ENCODE measurements around the gene CMPK1.

CMPK1 gene

DNA sequence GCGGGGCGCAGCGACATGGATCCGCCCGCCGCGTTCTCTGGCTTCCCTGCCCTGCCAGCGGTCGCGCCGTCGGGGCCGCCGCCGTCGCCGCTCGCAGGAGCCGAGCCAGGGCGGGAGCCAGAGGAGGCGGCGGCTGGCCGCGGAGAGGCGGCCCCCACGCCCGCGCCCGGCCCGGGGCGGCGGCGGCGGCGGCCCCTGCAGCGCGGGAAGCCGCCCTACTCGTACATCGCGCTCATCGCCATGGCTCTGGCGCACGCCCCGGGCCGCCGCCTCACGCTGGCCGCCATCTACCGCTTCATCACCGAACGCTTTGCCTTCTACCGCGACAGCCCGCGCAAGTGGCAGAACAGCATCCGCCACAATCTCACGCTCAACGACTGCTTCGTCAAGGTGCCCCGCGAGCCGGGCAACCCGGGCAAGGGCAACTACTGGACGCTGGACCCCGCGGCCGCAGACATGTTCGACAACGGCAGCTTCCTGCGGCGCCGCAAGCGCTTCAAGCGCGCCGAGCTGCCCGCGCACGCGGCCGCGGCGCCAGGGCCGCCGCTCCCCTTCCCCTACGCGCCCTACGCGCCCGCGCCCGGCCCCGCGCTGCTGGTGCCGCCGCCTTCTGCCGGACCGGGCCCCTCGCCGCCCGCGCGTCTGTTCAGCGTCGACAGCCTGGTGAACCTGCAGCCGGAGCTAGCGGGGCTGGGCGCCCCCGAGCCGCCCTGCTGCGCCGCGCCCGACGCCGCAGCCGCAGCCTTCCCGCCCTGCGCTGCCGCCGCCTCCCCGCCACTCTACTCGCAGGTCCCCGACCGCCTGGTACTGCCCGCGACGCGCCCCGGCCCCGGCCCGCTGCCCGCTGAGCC is 83.0 kb downstream of the CMPK1 start:
- no peaks in the 10 kb centered on the region for H3K9me2 ChIP-seq (replicated peaks; ENCODE audit: low read depth, low read length)
- no peak overlapping the region for H3K4me2 ChIP-seq (ENCODE audit: low read depth, low read length, poor library complexity, severe bottlenecking)
- H3K79me2 ChIP-seq (ENCODE audit: insufficient read depth, low read length), result no peaks in the 10 kb centered on the region
- H3F3A ChIP-seq (ENCODE audit: low read depth), result no peaks in the 10 kb centered on the region
- H3K4me3 ChIP-seq (ENCODE audit: low read length, poor library complexity, severe bottlenecking), result no peak overlapping the region
- no peak overlapping the region for H3K9ac ChIP-seq (ENCODE audit: low read depth, low read length, poor library complexity, severe bottlenecking)
- no peak for TF ChIP-seq EZH2phosphoT487 (IDR thresholded peaks at IDR 0.05; ENCODE audit: borderline replicate concordance)
- TF ChIP-seq, protein P1, sequence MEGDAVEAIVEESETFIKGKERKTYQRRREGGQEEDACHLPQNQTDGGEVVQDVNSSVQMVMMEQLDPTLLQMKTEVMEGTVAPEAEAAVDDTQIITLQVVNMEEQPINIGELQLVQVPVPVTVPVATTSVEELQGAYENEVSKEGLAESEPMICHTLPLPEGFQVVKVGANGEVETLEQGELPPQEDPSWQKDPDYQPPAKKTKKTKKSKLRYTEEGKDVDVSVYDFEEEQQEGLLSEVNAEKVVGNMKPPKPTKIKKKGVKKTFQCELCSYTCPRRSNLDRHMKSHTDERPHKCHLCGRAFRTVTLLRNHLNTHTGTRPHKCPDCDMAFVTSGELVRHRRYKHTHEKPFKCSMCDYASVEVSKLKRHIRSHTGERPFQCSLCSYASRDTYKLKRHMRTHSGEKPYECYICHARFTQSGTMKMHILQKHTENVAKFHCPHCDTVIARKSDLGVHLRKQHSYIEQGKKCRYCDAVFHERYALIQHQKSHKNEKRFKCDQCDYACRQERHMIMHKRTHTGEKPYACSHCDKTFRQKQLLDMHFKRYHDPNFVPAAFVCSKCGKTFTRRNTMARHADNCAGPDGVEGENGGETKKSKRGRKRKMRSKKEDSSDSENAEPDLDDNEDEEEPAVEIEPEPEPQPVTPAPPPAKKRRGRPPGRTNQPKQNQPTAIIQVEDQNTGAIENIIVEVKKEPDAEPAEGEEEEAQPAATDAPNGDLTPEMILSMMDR (conservative IDR thresholded peaks at IDR 0.05; ENCODE audit: low read length), result no peak
- no peaks in the 10 kb centered on the region for H3K36me3 ChIP-seq (ENCODE audit: insufficient read depth, low read length)
- no peaks in the 10 kb centered on the region for H3K9me3 ChIP-seq (ENCODE audit: insufficient read depth, low read depth, low read length)
- no peak overlapping the region for H2AFZ ChIP-seq (ENCODE audit: low read length)
- H3K27me3 ChIP-seq (ENCODE audit: insufficient read depth, low read length, poor library complexity, severe bottlenecking), result no peaks in the 10 kb centered on the region
- no peaks in the 10 kb centered on the region for H4K20me1 ChIP-seq (ENCODE audit: insufficient read depth, low read length, poor library complexity, severe bottlenecking)
- no peaks in the 10 kb centered on the region for H3K4me1 ChIP-seq (ENCODE audit: insufficient read depth, low read length, poor library complexity, severe bottlenecking)

DNA sequence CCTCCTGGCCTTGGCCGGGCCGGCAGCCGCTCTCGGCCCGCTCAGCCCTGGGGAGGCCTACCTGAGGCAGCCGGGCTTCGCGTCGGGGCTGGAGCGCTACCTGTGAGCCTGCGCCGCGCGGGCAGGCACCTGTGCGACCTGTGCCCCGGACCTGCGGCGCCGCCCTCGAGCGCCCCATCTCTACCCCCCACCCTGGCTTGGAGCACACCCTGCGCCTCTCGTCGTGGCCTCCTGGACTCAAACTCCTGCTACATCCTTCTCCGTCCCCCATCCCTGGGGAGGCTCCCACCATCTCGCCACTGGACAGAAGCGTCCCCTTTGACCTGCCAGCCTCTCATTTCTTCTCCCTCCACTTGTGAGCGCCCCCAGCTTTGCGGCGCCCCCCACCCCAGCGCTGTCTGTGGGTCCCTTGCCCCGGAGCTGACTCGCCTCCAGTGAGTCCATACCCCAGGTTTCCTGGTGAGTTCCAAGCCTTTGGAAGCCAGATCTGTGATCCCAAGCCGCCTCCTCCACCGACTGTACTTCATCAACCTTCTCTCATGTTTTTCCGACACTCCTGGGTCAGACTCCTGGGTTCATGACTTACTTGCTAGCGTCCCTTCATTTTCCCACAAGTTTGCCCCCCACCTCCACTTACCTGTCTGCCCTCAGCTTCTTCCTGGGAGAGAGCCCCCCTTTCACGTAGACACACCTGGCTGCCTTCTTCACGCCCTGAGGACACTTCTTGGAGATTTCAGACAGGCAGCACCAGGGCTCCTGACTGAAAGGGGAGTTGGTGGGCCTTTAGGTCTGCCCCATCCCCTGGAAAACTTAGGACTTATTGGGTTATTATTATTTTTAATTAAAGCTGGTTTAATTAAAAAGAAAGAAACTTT is 83.8 kb downstream of the CMPK1 start:
- Histone ChIP-seq H2AFZ (ENCODE audit: low read length) (no peak overlapping the region), H3K4me1 (ENCODE audit: insufficient read depth, low read length, poor library complexity, severe bottlenecking) (no peaks in the 10 kb centered on the region), H3K27me3 (ENCODE audit: insufficient read depth, low read length, poor library complexity, severe bottlenecking) (no peaks in the 10 kb centered on the region), H3K9me3 (ENCODE audit: insufficient read depth, low read depth, low read length) (no peaks in the 10 kb centered on the region), H3K4me2 (ENCODE audit: low read depth, low read length, poor library complexity, severe bottlenecking) (no peak overlapping the region), H3F3A (ENCODE audit: low read depth) (no peaks in the 10 kb centered on the region), H3K79me2 (ENCODE audit: insufficient read depth, low read length) (no peaks in the 10 kb centered on the region), H3K4me3 (ENCODE audit: low read length, poor library complexity, severe bottlenecking) (no peak overlapping the region), H4K20me1 (ENCODE audit: insufficient read depth, low read length, poor library complexity, severe bottlenecking) (no peaks in the 10 kb centered on the region), H3K9ac (ENCODE audit: low read depth, low read length, poor library complexity, severe bottlenecking) (no peak overlapping the region), H3K9me2 (replicated peaks; ENCODE audit: low read depth, low read length) (no peaks in the 10 kb centered on the region), H3K36me3 (ENCODE audit: insufficient read depth, low read length) (no peaks in the 10 kb centered on the region)
- TF ChIP-seq, protein P1 (conservative IDR thresholded peaks at IDR 0.05; ENCODE audit: low read length), result no peak
- TF ChIP-seq EZH2phosphoT487 (IDR thresholded peaks at IDR 0.05; ENCODE audit: borderline replicate concordance), result no peak

DNA sequence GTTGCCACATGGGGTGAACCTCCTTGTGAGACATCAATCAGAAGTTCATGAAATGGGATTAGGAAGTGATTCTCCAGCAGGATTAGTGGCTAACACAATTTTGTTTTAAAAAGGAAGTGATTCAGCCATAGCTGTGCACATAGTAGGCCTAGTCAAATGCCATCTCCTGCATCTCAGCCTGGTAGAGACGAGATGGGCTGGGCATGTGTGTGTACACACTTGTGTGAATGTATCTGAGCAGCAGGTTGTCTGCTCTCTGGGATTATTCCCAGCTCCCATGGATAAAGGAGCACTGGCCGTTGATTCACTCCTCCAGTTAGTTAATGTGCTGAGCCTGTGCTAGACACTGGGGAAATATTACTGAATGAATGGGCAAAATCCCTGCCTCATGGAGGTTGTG is 84.5 kb downstream of the CMPK1 start:
- no peaks in the 10 kb centered on the region for H3K27me3 ChIP-seq (ENCODE audit: insufficient read depth, low read length, poor library complexity, severe bottlenecking)

More for the DNA sequence above, 84.5 kb downstream of the CMPK1 start:
- Histone ChIP-seq H3K79me2 (ENCODE audit: insufficient read depth, low read length) (no peaks in the 10 kb centered on the region), H3K9ac (ENCODE audit: low read depth, low read length, poor library complexity, severe bottlenecking) (no peak overlapping the region), H4K20me1 (ENCODE audit: insufficient read depth, low read length, poor library complexity, severe bottlenecking) (no peaks in the 10 kb centered on the region), H3K4me3 (ENCODE audit: low read length, poor library complexity, severe bottlenecking) (no peak overlapping the region), H3F3A (ENCODE audit: low read depth) (no peaks in the 10 kb centered on the region), H3K9me3 (ENCODE audit: insufficient read depth, low read depth, low read length) (no peaks in the 10 kb centered on the region), H3K4me2 (ENCODE audit: low read depth, low read length, poor library complexity, severe bottlenecking) (no peak overlapping the region), H3K4me1 (ENCODE audit: insufficient read depth, low read length, poor library complexity, severe bottlenecking) (no peaks in the 10 kb centered on the region), H2AFZ (ENCODE audit: low read length) (no peak overlapping the region), H3K9me2 (replicated peaks; ENCODE audit: low read depth, low read length) (no peaks in the 10 kb centered on the region), H3K36me3 (ENCODE audit: insufficient read depth, low read length) (no peaks in the 10 kb centered on the region)
- TF ChIP-seq, protein P1 (conservative IDR thresholded peaks at IDR 0.05; ENCODE audit: low read length), result no peak
- TF ChIP-seq EZH2phosphoT487 (IDR thresholded peaks at IDR 0.05; ENCODE audit: borderline replicate concordance), result no peak

Measured in Loucy (cell line).